Measurements from ENCODE around the gene FCN3. TPM values are rescaled to one million over a fixed set of nuclear protein-coding genes. Genes with fewer than 3 reads are reported as not detected.

FCN3 gene
- polyA plus RNA-seq, 2 of the 4 experiments (the other 2 are of a cell fraction) = not detected

- Histone ChIP-seq H3K4me2 (no peak overlapping the region), H3K27ac (no peak overlapping the region), H3K4me1 (peaks cover 2% of the 10 kb centered on the region; the same call in 2 of the 3 replicates), H3K4me3 (no peak overlapping the region), H3K9me3 (no peaks in the 10 kb centered on the region)
- no peak for FAIRE-seq
- 91% methylated on average over 8 of the region's 9 CpGs for WGBS (ENCODE audit: missing lambda C conversion rate)
- no peak for ATAC-seq
- ChIA-PET CTCF (interaction anchor here (2.6 to 12.1 kb wide), 3 partner anchors 23 to 31 kb away, joined by 8 to 134 read pairs (median 21); partner anchors contain the start of genes GPR3 and SYTL1), POLR2A (no interaction called here)
- TF ChIP-seq CHD2 (IDR thresholded peaks at IDR 0.05; ENCODE audit: low read length, partially characterized antibody) (no peak), JUN (IDR thresholded peaks at IDR 0.05) (no peak), SREBF2 (IDR thresholded peaks at IDR 0.05) (no peak), ELK1 (IDR thresholded peaks at IDR 0.05; ENCODE audit: low read depth, low read length) (no peak), JUNB (IDR thresholded peaks at IDR 0.05) (no peak), REST (IDR thresholded peaks at IDR 0.05) (no peak), NFE2L2 (conservative IDR thresholded peaks at IDR 0.05; ENCODE audit: low read length) (no peak), RNF2 (IDR thresholded peaks at IDR 0.05; ENCODE audit: borderline replicate concordance, low read depth) (no peak), MYC (IDR thresholded peaks at IDR 0.05; ENCODE audit: borderline replicate concordance, low read length) (no peak), CBX2 (IDR thresholded peaks at IDR 0.05; ENCODE audit: borderline replicate concordance, low read depth) (no peak), ZFP36 (IDR thresholded peaks at IDR 0.05; ENCODE audit: borderline replicate concordance, partially characterized antibody) (no peak), EHMT2 (IDR thresholded peaks at IDR 0.05; ENCODE audit: low read depth) (no peak), CEBPB (IDR thresholded peaks at IDR 0.05) (no peak), MAFK (IDR thresholded peaks at IDR 0.05; ENCODE audit: partially characterized antibody) (no peak)
- no peak for DNase-seq (ENCODE audit: low read depth in 1 of 2, low spot score in 1 of 2)
Observed at GRCh38 chr1:27359822-27360158, 14.8 kb downstream of the FCN3 start.

- H3K4me1 ChIP-seq = no peaks in the 10 kb centered on the region
- DNase-seq (ENCODE audit: low read depth in 1 of 2, low spot score in 1 of 2) = no peak
- no peak overlapping the region for H3K4me2 ChIP-seq
- 96% methylated on average over 5 of the region's 5 CpGs for WGBS (ENCODE audit: missing lambda C conversion rate)
- H3K27ac ChIP-seq = no peak overlapping the region
- POLR2A ChIA-PET = no interaction called here
- TF ChIP-seq CHD4 (IDR thresholded peaks at IDR 0.05; ENCODE audit: borderline replicate concordance) (no peak), NFE2L2 (conservative IDR thresholded peaks at IDR 0.05; ENCODE audit: low read length) (no peak)
- no peaks in the 10 kb centered on the region for H3K9me3 ChIP-seq
- no peak for ATAC-seq
- FAIRE-seq = no peak
- H3K4me3 ChIP-seq = no peak overlapping the region
- CTCF ChIA-PET = interaction anchor here (0.7 to 12.1 kb wide), 12 partner anchors 9 to 247 kb away, joined by 3 to 134 read pairs (median 18); partner anchors contain the start of genes CD164L2, GPR3, MAP3K6 and SYTL1
Observed at GRCh38 chr1:27358928-27359313, 15.7 kb downstream of the FCN3 start.

GRCh38 chr1:27358038-27358927 is 16.3 kb downstream of the FCN3 start:
- ChIA-PET POLR2A (interaction anchor here (1.4 kb wide), 1 partner anchor 8 kb away, joined by 4 read pairs; the partner anchor contains the start of gene MAP3K6), CTCF (interaction anchor here (0.7 to 12.1 kb wide), 23 partner anchors 9 to 472 kb away, joined by 3 to 134 read pairs (median 11); partner anchors contain the start of genes CD164L2, GPR3, MAP3K6 and PPP1R8)
- Histone ChIP-seq H3K9me3 (no peaks in the 10 kb centered on the region), H3K27ac (no peak overlapping the region), H3K4me2 (no peak overlapping the region), H3K4me1 (no peaks in the 10 kb centered on the region), H3K4me3 (no peak overlapping the region)
- DNase-seq (ENCODE audit: low read depth in 1 of 2, low spot score in 1 of 2) (no peak), ATAC-seq (no peak), FAIRE-seq (no peak)
- TF ChIP-seq EP300 (IDR thresholded peaks at IDR 0.05) = no peak
- no peak for TF ChIP-seq PHF8 (IDR thresholded peaks at IDR 0.05; ENCODE audit: borderline replicate concordance, low read depth)
- TF ChIP-seq CBX8 (IDR thresholded peaks at IDR 0.05) = no peak
- no peak for TF ChIP-seq HOXB13 (CRISPR knock-in tag; IDR thresholded peaks at IDR 0.05; ENCODE audit: low read depth)
- TF ChIP-seq MAFK (IDR thresholded peaks at IDR 0.05; ENCODE audit: partially characterized antibody) = no peak
- TF ChIP-seq HDAC2 (IDR thresholded peaks at IDR 0.05) = no peak
- no peak for TF ChIP-seq MYC (IDR thresholded peaks at IDR 0.05; ENCODE audit: borderline replicate concordance, low read length)
- no peak for TF ChIP-seq CHD2 (IDR thresholded peaks at IDR 0.05; ENCODE audit: low read length, partially characterized antibody)
- TF ChIP-seq CBX2 (IDR thresholded peaks at IDR 0.05; ENCODE audit: borderline replicate concordance, low read depth) = no peak
- TF ChIP-seq MAZ (IDR thresholded peaks at IDR 0.05; ENCODE audit: borderline replicate concordance, low read depth, low read length) = no peak
- TF ChIP-seq BHLHE40 (IDR thresholded peaks at IDR 0.05; ENCODE audit: low read depth, low read length) = no peak
- TF ChIP-seq USF2 (IDR thresholded peaks at IDR 0.05) = no peak
- no peak for TF ChIP-seq CTCF (IDR thresholded peaks at IDR 0.05)
- 86% methylated on average over 15 of the region's 21 CpGs for WGBS (ENCODE audit: missing lambda C conversion rate)

Measured in A549 (cell line).